HFFc6 (cell line): Measurements from ENCODE around the gene GLRX5. TPM values are rescaled to one million over a fixed set of nuclear protein-coding genes. Genes with fewer than 3 reads are reported as not detected.

ENCODE experiments used
- DNase-seq: peaks from one replicate; pipeline ENCODE4 v3.0.0-alpha.2; 2018
- H3K27ac Mint-ChIP-seq: 2 replicates; pipeline ENCODE4 v1.8.0; 2020; ENCODE audit warnings: mild to moderate bottlenecking, mixed read lengths
- H3K27me3 Mint-ChIP-seq: 2 replicates; pipeline ENCODE4 v1.8.0; 2021; ENCODE audit warnings: mild to moderate bottlenecking, moderate library complexity, mixed read lengths; ENCODE audit not compliant: insufficient read depth
- H3K36me3 Mint-ChIP-seq: 2 replicates; pipeline ENCODE4 v1.8.0; 2021; ENCODE audit warnings: low read depth, mixed read lengths
- H3K4me1 Mint-ChIP-seq: 2 replicates; pipeline ENCODE4 v1.8.0; 2020; ENCODE audit warnings: low read depth, mixed read lengths
- H3K4me3 Mint-ChIP-seq: 2 replicates; pipeline ENCODE4 v1.8.0; 2020; ENCODE audit warnings: mild to moderate bottlenecking, moderate library complexity, mixed read lengths
- H3K9me3 Mint-ChIP-seq: 2 replicates; pipeline ENCODE4 v1.8.0; 2020; ENCODE audit warnings: mild to moderate bottlenecking, mixed read lengths
- CTCF ChIP-seq: fragments of 200-600 bp; sonication (generic); IDR thresholded peaks from 2 replicates; pipeline ENCODE4 v1.5.0; 2021; ENCODE audit warnings: antibody characterized with exemption, mild to moderate bottlenecking
- total RNA-seq, 6 experiments: library from RNA; stranded (reverse); fragmentation: NEBNext Ultra II Directional; extraction: Animal tissue kit (Norgen Biotek cat#: 25700); gene quantifications; 2 replicates in 1 of 6; 3 replicates in 5 of 6; pipeline ENCODE4 v1.2.3, GENCODE V29; 2021

Gene GLRX5
- total RNA-seq, 6 experiments from 2014 or later = 38.7 to 47.2 (median 43.8) TPM

GRCh38 chr14:95529216-95529615 lies 5.6 kb upstream of the GLRX5 start:
- peak overlapping the region; percentile 61 for H3K27ac Mint-ChIP-seq
- no peak overlapping the region for H3K4me3 Mint-ChIP-seq
- no peaks in the 10 kb centered on the region for H3K27me3 Mint-ChIP-seq
- peaks cover 10% of the 10 kb centered on the region for H3K36me3 Mint-ChIP-seq
- no peaks in the 10 kb centered on the region for H3K9me3 Mint-ChIP-seq
- no peak for DNase-seq
- H3K4me1 Mint-ChIP-seq = peaks cover 91% of the 10 kb centered on the region
- no peak for TF ChIP-seq CTCF

- Mint-ChIP-seq H3K4me3 (peak overlapping the region; percentile 91), H3K27ac (peak overlapping the region; percentile 77), H3K27me3 (peaks cover 3% of the 10 kb centered on the region; the same call in 1 of the 2 replicates), H3K36me3 (peaks cover 10% of the 10 kb centered on the region), H3K4me1 (peaks cover 78% of the 10 kb centered on the region), H3K9me3 (no peaks in the 10 kb centered on the region)
- no peak for TF ChIP-seq CTCF
- no peak for DNase-seq
These were observed 4.2 kb upstream of the GLRX5 start for GRCh38 chr14:95530473-95531276.

GRCh38 chr14:95531473-95531872 lies 3.4 kb upstream of the GLRX5 start:
- H3K27me3 Mint-ChIP-seq = peaks cover 3% of the 10 kb centered on the region; the same call in 1 of the 2 replicates
- no peak for TF ChIP-seq CTCF
- peaks cover 10% of the 10 kb centered on the region for H3K36me3 Mint-ChIP-seq
- H3K4me3 Mint-ChIP-seq = peak overlapping the region; percentile 91
- H3K4me1 Mint-ChIP-seq = peaks cover 78% of the 10 kb centered on the region
- H3K27ac Mint-ChIP-seq = peak overlapping the region; percentile 77
- peak; percentile 74 for DNase-seq
- H3K9me3 Mint-ChIP-seq = no peaks in the 10 kb centered on the region

- H3K27ac Mint-ChIP-seq = peak overlapping the region; percentile 77
- peaks cover 78% of the 10 kb centered on the region for H3K4me1 Mint-ChIP-seq
- peaks cover 10% of the 10 kb centered on the region for H3K36me3 Mint-ChIP-seq
- DNase-seq = no peak
- H3K9me3 Mint-ChIP-seq = no peaks in the 10 kb centered on the region
- H3K27me3 Mint-ChIP-seq = peaks cover 3% of the 10 kb centered on the region; the same call in 1 of the 2 replicates
- TF ChIP-seq CTCF = no peak
- peak overlapping the region; percentile 91 for H3K4me3 Mint-ChIP-seq
These were observed 2.9 kb upstream of the GLRX5 start for GRCh38 chr14:95531969-95532368.

GRCh38 chr14:95533391-95533821 lies 1.4 kb upstream of the GLRX5 start:
- peak overlapping the region; percentile 93 for H3K27ac Mint-ChIP-seq
- H3K4me3 Mint-ChIP-seq = peak overlapping the region; percentile 91
- peak; percentile 45 for DNase-seq
- TF ChIP-seq CTCF = no peak
- H3K9me3 Mint-ChIP-seq = no peaks in the 10 kb centered on the region
- H3K4me1 Mint-ChIP-seq = peaks cover 81% of the 10 kb centered on the region
- peaks cover 3% of the 10 kb centered on the region; the same call in 1 of the 2 replicates for H3K27me3 Mint-ChIP-seq
- peaks cover 10% of the 10 kb centered on the region for H3K36me3 Mint-ChIP-seq
